Esophagus squamous epithelium (tissue), 5 donors: Measurements from ENCODE around the gene MIER2. TPM values are rescaled to one million over a fixed set of nuclear protein-coding genes. Genes with fewer than 3 reads are reported as not detected.
"Not testable (repeated sequence)": the region's sequence is repeated elsewhere in the genome, so short reads cannot be mapped to it uniquely, and the experiment has no call there.

ENCODE experiments used
- DNase-seq: peaks from one replicate; lab custom pipeline; 2025; lab: John Stamatoyannopoulos, UW
- H3K27ac ChIP-seq, 4 donors: fragments of 200-600 bp; sonication (generic); one replicate each; pipeline ENCODE4 v1.5.1; 2016 to 2019; ENCODE audit warnings: mild to moderate bottlenecking in 1 of 4
- H3K27me3 ChIP-seq, 4 donors: fragments of 200-600 bp; sonication (generic); 1 replicate in 3 of 4; 2 replicates in 1 of 4; pipeline versions ENCODE4 v1.5.1 to v1.6.0; 2017 to 2021; ENCODE audit warnings: antibody characterized with exemption in 1 of 4
- H3K36me3 ChIP-seq, 3 donors: fragments of 200-600 bp; sonication (generic); one replicate each; pipeline ENCODE4 v1.5.1; 2016 to 2019
- H3K4me1 ChIP-seq, 3 donors: fragments of 200-600 bp; sonication (generic); one replicate each; pipeline ENCODE4 v1.5.1; 2017 to 2019
- H3K4me3 ChIP-seq, 4 donors: fragments of 200-600 bp; sonication (generic); 1 replicate in 3 of 4; 2 replicates in 1 of 4; pipeline ENCODE4 v1.5.1; 2016 to 2019; ENCODE audit warnings: mild to moderate bottlenecking in 2 of 4, moderate library complexity in 1 of 4
- H3K9me3 ChIP-seq, 3 donors: fragments of 200-600 bp; sonication (generic); one replicate each; pipeline ENCODE4 v1.5.1; 2016 to 2019
- POLR2A ChIP-seq, 4 donors: fragments of 450-650 bp; IDR thresholded peaks; one replicate each; pipeline ENCODE4 v1.6.1; 2017; ENCODE audit warnings: antibody characterized with exemption in 4 of 4, mild to moderate bottlenecking in 4 of 4, moderate library complexity in 3 of 4
- WGBS, 2 donors: methylation state at CpG; one replicate each; pipeline ENCODE4 v1.1.5; 2018; 5-methylcytosine and 5-hydroxymethylcytosine counted together
- intact Hi-C: fragments of 100-400 bp; cut with DNase I; formaldehyde crosslinking; loops from one replicate; pipeline ENCODE4 v1.15.0; 2022
- total RNA-seq, 4 donors: library from RNA; depleted of rRNA; stranded (reverse); fragments of >200 nt; gene quantifications; one replicate each; pipeline ENCODE4 v1.1.0, GENCODE V29; 2016
- TF ChIP-seq, protein P1 (sequence below), 6 experiments: fragments of 450-650 bp in 4 of 6; fragments of 200-600 bp in 2 of 6; sonication (generic) in 2 of 6; IDR thresholded peaks; one replicate each; pipeline ENCODE4 v1.5.1; 2016 to 2019; ENCODE audit warnings: antibody characterized with exemption in 6 of 6, mild to moderate bottlenecking in 4 of 6, moderate library complexity in 4 of 6
- donor health status: DM: yes; HTN: yes; CAD: no.

Gene MIER2
- total RNA-seq, 4 donors from 2014 or later, result 11.7 to 31.5 (median 14.9) TPM

DNA sequence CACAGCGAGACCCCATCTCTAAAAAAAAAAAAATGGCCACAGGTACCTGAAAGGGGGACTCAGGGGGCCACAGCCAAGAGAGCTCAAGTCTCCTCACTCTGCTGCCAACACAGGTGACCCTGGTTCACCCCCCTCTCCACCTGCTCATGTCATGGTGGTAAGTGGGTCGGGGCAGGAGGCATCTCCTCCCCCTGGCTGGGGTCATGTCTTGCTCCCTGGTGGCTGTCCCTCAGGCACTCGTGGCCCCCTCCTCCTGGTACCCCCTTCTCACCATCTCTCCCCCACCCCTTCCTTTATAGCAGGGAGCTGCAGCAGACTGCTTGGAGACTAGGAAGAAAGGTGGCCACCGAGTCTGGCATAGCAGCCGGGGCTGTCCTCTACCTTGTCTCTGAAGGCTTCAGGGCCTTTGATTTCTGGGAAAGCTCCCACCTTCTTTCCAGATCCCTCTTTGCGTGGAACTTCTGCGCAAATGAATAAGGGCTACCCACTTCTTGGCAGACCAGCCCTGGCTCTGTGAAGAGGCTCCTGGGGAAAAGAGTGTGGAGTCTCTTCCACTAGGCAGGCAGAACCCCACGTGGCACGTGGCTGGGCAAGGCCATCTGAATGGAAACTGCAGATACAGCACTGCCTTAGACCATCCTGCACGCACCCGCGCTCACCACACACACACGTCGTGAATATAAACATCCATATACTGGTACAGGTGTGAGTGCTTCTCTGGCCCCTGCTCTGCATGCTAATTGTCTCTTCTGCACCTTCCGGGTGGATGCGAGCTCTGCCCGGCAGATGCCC lies 20.1 kb upstream of the MIER2 start:
- no peak for TF ChIP-seq POLR2A (IDR thresholded peaks at IDR 0.05)
- TF ChIP-seq, protein P1, sequence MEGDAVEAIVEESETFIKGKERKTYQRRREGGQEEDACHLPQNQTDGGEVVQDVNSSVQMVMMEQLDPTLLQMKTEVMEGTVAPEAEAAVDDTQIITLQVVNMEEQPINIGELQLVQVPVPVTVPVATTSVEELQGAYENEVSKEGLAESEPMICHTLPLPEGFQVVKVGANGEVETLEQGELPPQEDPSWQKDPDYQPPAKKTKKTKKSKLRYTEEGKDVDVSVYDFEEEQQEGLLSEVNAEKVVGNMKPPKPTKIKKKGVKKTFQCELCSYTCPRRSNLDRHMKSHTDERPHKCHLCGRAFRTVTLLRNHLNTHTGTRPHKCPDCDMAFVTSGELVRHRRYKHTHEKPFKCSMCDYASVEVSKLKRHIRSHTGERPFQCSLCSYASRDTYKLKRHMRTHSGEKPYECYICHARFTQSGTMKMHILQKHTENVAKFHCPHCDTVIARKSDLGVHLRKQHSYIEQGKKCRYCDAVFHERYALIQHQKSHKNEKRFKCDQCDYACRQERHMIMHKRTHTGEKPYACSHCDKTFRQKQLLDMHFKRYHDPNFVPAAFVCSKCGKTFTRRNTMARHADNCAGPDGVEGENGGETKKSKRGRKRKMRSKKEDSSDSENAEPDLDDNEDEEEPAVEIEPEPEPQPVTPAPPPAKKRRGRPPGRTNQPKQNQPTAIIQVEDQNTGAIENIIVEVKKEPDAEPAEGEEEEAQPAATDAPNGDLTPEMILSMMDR (IDR thresholded peaks at IDR 0.05), result no peak
- H3K9me3 ChIP-seq, result no peaks in the 10 kb centered on the region
- DNase-seq, result no peak
- peaks cover 0 to 50% (median 0%) of the 10 kb centered on the region in 4 donors for H3K27me3 ChIP-seq
- no peaks in the 10 kb centered on the region for H3K36me3 ChIP-seq
- intact Hi-C loops, result no loop called here
- H3K4me1 ChIP-seq, result no peaks in the 10 kb centered on the region
- no peak overlapping the region for H3K4me3 ChIP-seq
- H3K27ac ChIP-seq, result no peak overlapping the region
- 46 to 58% methylated on average over 3 to 12 of the region's 17 CpGs for WGBS, 2 donors

DNA sequence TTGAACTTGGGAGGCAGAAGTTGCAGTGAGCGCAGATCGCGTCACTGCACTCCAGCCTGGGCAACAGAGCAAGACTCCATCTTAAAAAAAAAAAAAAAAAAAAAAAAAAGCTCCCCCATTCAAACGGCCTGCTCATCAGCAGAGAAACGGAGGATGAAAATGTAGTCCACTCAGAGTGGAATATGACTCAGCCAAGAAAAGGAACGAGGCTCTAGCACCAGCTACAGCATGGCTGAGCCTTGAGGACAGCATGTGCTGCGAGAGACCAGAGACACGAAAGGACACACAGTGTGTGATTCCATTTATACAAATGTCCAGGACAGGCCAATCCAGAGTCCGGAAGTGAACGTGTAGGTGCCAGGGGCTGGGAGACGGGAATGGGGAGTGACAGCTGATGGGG lies 18.1 kb upstream of the MIER2 start:
- no peaks in the 10 kb centered on the region for H3K36me3 ChIP-seq
- peaks cover 0 to 54% (median 0%) of the 10 kb centered on the region in 4 donors for H3K27me3 ChIP-seq
- H3K27ac ChIP-seq, result no peak overlapping the region
- no peak overlapping the region for H3K4me3 ChIP-seq
- H3K9me3 ChIP-seq, result no peaks in the 10 kb centered on the region
- WGBS, 2 donors, result 70 to 74% methylated on average over 10 to 11 of the region's 11 CpGs
- no peaks in the 10 kb centered on the region for H3K4me1 ChIP-seq
- intact Hi-C loops, result no loop called here
- DNase-seq, result no peak
- no peak for TF ChIP-seq POLR2A (IDR thresholded peaks at IDR 0.05)
- TF ChIP-seq, protein P1 (IDR thresholded peaks at IDR 0.05), result no peak

- no peaks in the 10 kb centered on the region for H3K9me3 ChIP-seq
- intact Hi-C loops, result no loop called here
- no peaks in the 10 kb centered on the region for H3K36me3 ChIP-seq
- H3K4me1 ChIP-seq, result no peaks in the 10 kb centered on the region
- peaks cover 0 to 49% (median 0%) of the 10 kb centered on the region in 4 donors for H3K27me3 ChIP-seq
- no peak for DNase-seq
- WGBS, 2 donors, result 76 to 92% methylated on average over 3 to 5 of the region's 11 CpGs
- TF ChIP-seq, protein P1 (IDR thresholded peaks at IDR 0.05), result no peak
- TF ChIP-seq POLR2A (IDR thresholded peaks at IDR 0.05), result no peak
- H3K27ac ChIP-seq, result no peak overlapping the region
- no peak overlapping the region for H3K4me3 ChIP-seq
Measured at GRCh38 chr19:362154-362553, 17.6 kb upstream of the MIER2 start.

GRCh38 chr19:359653-359925 lies 15.0 kb upstream of the MIER2 start:
- H3K27me3 ChIP-seq, result peaks cover 0 to 34% (median 0%) of the 10 kb centered on the region in 4 donors
- no peak overlapping the region for H3K27ac ChIP-seq
- no peak for TF ChIP-seq POLR2A (IDR thresholded peaks at IDR 0.05)
- TF ChIP-seq, protein P1 (IDR thresholded peaks at IDR 0.05), result no peak
- no peak overlapping the region for H3K4me3 ChIP-seq
- DNase-seq, result no peak
- peaks cover 0 to under 1% (median 0%) of the 10 kb centered on the region in 3 donors for H3K9me3 ChIP-seq
- intact Hi-C loops, result no loop called here
- H3K36me3 ChIP-seq, result no peaks in the 10 kb centered on the region
- peaks cover 0 to 5% (median 0%) of the 10 kb centered on the region in 3 donors for H3K4me1 ChIP-seq
- WGBS, 2 donors, result 83 to 100% methylated on average over 1 to 2 of the region's 2 CpGs

GRCh38 chr19:355536-355935 lies 10.9 kb upstream of the MIER2 start:
- peaks cover 0 to 15% (median 0%) of the 10 kb centered on the region in 3 donors for H3K9me3 ChIP-seq
- intact Hi-C loops, H3K36me3 ChIP-seq, DNase-seq, H3K4me3 ChIP-seq, H3K4me1 ChIP-seq: not testable (repeated sequence)
- peak overlapping the region in 1 of 4 donors; percentile 44 for H3K27ac ChIP-seq
- peaks cover 0 to 24% (median 0%) of the 10 kb centered on the region in 4 donors for H3K27me3 ChIP-seq
- WGBS, 2 donors, result 62 to 74% methylated on average over 15 of the region's 15 CpGs
